ENCODE results near the gene LAMA3.

DNA sequence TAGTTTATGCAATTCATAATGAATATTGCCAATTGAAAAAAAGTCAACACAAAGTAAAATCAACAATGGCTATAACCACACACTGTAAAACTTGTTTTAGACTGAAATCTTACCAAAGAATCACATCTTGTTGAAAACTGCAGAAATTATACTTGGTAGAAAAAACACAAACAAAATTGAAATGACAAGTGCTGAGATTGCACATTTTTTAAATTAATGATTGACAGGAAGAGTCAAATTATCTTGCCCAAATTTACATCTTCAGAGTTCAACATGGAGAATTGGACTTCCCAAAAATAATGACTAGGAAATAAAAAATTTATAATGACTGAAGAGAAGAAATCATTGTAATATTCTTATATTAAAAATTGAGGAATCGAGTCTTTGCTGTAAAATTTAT lies 240.7 kb downstream of the LAMA3 start:
- TF ChIP-seq, protein P1, sequence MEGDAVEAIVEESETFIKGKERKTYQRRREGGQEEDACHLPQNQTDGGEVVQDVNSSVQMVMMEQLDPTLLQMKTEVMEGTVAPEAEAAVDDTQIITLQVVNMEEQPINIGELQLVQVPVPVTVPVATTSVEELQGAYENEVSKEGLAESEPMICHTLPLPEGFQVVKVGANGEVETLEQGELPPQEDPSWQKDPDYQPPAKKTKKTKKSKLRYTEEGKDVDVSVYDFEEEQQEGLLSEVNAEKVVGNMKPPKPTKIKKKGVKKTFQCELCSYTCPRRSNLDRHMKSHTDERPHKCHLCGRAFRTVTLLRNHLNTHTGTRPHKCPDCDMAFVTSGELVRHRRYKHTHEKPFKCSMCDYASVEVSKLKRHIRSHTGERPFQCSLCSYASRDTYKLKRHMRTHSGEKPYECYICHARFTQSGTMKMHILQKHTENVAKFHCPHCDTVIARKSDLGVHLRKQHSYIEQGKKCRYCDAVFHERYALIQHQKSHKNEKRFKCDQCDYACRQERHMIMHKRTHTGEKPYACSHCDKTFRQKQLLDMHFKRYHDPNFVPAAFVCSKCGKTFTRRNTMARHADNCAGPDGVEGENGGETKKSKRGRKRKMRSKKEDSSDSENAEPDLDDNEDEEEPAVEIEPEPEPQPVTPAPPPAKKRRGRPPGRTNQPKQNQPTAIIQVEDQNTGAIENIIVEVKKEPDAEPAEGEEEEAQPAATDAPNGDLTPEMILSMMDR (IDR thresholded peaks at IDR 0.05), result no peak
- TF ChIP-seq EP300 (IDR thresholded peaks at IDR 0.05), result no peak
